ENCODE results near the gene ANKRD35.
"Not testable (repeated sequence)": the region's sequence is repeated elsewhere in the genome, so short reads cannot be mapped to it uniquely, and the experiment has no call there.

GRCh38 chr1:145830810-145831209 lies 54.9 kb downstream of the ANKRD35 start:
- TF ChIP-seq ZNF114 (CRISPR knock-in tag; IDR thresholded peaks at IDR 0.05); CTCF (conservative IDR thresholded peaks at IDR 0.05; ENCODE audit: low read depth in 2 of 2); CREB1 (CRISPR knock-in tag; IDR thresholded peaks at IDR 0.05; ENCODE audit: low read depth); EZH2phosphoT487 (IDR thresholded peaks at IDR 0.05; ENCODE audit: unreplicated experiment); NANOG (IDR thresholded peaks at IDR 0.05; ENCODE audit: borderline replicate concordance); EZH2 (IDR thresholded peaks at IDR 0.05; ENCODE audit: low read depth, unreplicated experiment); POLR2AphosphoS5 (IDR thresholded peaks at IDR 0.05; ENCODE audit: low read depth): not testable (repeated sequence)
